A204.1 (cell line): ENCODE results near the gene ZNF141.
"Not testable (repeated sequence)": the region's sequence is repeated elsewhere in the genome, so short reads cannot be mapped to it uniquely, and the experiment has no call there.

Source experiments
- FAIRE-seq: peaks from 2 replicates; lab custom pipeline; 2012; peaks lifted over from hg19 to GRCh38; lab: Jason Lieb, UNC

The ZNF141 gene

DNA sequence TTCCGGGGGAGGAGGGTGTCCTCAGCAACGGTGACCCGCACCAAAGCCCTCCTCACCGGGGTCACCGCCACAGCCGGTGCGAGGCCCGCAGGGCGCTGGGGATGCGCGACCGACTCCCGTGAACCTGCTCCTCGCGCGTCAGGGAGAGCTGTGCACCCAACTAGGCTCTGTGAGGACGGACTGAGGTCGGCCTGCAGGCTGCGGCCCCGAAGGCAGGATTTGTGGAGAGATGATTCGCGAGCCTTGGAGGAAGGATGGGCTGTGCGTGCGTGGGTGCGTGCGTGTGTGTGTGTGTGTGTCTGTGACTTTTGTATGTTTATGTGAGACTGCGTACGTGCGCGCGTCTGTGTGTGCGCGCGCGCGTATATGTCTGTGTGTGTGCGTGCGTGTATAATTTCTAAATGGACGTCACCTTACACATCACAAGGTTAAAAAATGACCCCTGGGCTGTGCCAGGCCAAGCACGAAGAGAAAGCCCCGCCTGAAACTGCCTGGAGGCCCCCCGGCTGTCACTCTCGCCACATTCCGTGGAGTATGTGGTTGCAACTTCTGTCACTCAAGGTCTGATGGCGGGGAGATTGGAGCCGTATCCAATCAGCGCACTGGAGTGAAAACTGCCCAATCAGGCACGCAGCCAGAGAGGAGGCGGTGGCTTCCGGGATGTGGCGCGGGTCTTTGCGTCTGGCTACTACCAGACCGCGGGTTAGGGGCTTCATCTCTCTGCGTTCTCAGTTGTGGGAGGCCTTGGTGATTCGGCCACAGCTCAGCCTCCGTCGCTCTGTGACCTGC is at the start of gene ZNF141:
Gene ZNF141 (plus strand): TSS at position 672 of the 789 bp plus-strand sequence. CDS start 170 bp downstream, outside the sequence.
- FAIRE-seq = peak; percentile 11

DNA sequence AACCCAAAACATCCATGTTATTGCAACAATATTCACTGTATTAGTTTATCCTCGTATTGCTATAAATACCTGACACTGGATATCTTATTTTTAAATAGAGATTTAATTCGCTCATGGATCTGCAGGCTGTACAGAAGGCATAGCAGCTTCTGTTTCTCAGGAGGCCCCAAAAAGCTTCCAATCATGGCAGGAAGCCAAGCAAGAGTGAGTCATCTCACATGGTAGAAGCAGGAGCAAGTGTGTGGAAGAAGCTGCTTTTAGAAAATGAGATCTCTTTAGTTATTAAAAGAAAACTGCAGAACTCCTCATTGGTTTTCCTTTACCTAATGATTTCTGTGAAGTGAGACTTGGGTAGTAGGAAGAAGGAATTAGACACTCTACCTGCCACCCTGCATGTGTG is 48.7 kb upstream of the ZNF141 start:
- no peak for FAIRE-seq

DNA sequence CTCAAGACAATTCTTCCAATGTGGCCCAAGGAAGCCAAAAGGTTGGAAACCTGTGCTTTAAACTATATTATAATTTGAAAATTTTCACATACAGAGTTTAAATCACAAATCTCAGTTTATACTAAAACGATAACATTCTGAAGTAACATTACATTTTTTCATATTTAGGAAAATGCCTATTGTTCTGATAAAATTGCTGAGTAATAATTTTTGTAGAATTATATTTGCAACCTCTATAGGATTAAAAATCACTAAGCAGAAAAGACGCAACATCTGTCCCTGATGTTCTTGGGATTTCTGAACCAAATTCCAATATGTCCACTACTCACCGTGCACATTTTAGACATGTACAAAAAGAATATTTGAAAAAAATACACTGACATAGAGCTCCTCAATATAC is 42.9 kb upstream of the ZNF141 start:
- no peak for FAIRE-seq

DNA sequence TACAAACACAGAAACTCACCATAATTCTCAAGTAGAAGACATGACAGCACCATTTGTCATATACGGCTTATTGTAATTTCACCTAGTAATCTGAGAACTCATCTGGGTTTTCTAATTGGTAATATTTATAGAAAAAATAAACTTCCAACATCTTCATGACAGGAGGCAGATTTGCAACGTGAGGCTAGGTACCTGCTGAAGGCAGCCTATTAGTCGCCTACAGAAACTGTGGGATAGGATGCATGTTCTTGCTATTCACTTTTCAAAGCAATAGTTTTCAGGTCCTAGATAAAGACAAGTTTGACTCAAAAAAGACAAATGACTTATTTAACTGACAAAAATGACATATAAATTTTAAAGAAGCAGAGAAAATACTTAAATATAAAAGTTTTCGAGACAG is 35.2 kb upstream of the ZNF141 start:
- no peak for FAIRE-seq

DNA sequence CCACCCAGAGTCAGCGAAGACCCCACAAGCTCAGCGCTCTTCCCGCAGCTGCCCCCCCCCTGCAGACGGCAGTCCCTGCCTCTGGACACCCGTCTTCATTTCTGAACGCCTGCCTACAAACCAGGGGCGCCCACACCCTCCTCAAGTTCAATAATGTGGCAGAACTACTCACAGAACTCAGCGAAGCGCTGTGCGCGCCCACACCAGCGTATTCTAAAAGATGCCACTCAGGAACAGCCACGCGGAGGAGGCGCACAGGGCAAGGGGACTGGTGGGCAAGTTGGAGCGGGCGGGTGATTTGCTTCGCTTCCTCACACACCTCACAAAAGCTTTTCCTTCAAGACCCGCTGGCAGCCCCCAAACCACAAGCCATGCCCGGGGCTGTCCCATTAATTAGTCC is 33.1 kb upstream of the ZNF141 start:
- FAIRE-seq = not testable (repeated sequence)

DNA sequence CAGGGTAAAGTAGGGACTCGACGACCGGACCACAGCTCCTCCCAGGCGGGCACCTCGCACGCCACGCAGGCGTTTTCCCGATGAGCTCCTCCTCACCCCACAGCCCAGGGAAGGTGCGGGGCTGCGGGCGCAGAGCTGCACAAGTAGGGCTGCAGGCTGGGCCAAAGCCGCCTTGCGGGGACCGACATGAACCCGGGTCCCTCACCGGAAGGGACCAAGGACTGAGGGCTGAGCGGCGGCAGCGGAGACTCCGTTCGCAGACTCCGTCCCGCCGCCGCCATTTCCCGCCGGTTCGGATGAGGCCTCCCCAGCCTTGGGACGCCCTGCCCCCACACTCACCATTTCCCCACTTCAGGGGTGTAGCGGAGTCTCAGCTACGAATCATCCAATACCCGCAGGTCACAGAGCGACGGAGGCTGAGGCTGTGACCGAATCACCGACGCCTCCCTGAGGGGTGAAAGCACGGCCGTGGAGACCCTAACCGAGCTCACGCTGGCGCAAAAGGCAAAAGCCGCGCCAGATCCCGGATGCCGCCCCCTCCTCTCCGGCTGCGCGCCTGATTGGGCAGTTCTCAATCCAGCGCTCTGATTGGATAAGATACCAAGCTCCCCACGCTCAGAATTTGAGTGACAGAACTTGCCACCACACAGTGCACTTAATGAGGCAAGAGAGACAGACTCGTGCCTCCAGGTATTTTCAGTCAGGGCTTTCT is 32.5 kb upstream of the ZNF141 start, which contains the start of gene ZNF732:
Gene ZNF732 (minus strand): TSS at position 506 of the 712 bp plus-strand sequence. CDS start 164 bp downstream, at position 342.
- no peak for FAIRE-seq

DNA sequence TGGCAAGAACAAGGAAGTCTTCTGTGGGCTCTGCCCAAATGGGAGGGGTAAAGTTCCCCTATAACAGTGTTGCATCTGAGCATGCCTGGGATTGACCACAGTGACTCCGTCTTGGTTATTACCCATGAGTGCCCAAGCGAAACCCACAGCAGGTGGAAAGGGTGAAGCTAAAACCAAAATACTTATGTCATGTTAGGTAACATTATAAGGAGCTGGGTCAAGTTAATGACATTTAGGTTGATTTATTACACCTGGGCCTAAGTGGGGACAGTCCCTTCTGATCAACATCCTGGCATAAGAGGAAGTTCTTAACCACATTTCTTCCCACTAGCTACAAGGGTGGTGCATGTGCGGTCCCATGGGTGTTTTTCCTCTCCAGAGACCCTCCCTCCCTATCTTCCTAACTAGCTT is 31.1 kb upstream of the ZNF141 start:
- FAIRE-seq = no peak

DNA sequence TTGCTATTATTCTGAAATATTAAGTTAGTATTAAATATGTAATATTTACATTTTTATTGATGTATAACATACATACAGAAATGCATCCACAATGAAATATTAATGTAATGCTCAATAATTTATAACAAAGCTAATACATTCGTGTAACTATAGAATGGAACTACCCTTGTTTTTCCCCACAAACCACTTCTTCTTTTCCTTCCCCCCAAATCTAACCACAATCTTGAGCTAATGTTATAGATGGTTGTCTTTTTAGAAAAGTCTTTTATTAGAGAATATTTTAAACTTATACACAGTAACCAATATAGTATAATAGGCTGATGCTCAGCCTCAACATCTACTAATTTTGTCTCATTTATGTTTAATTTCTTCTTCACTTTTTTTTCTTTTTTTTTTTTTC is 27.8 kb upstream of the ZNF141 start:
- no peak for FAIRE-seq

DNA sequence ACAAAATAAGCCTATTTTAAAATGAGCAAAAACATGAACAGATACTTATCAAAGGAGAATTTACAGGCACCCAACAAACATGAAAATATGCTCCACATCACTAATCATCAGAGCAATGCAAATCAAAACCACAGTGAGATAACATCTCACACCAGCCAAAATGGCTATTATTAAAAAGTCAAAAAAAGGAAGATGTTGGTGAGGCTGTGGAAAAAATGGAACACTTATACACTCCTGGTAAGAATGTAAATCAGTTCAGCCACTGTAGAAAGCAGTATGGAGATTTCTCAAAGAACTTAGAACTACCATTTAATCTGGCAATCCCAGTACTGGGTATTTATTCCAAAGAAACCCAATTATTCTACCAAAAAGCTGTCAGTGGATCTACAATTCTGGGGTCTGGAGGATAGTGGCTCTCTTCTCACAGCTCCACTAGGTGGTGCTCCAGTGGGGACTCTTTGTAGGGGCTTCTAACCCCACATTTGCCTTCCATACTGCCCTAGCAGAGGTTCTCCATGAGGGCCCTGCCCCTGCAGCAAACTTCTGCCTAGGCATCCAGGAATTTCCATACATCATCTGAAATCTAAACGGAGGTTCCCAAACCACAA is 23.2 kb upstream of the ZNF141 start:
- no peak for FAIRE-seq

DNA sequence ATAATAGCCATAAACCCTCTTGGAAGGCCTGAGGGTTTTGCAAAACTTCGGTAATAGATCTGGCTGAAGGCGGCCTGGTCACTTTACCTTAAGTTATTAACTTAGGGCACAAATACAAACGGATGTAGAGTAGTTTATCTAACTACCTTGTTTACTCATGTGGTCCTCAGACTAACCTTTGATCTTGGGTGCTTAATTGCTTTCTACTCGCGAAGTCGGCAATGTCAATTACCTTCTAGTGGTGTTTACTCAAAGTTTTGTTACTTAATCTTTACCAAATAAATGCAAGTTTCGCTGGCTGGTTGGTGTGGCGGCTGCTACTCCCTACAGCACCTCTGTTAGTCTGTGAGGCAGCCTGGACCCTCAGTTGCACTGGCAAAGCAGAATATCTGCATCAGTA is 8.9 kb upstream of the ZNF141 start:
- no peak for FAIRE-seq

DNA sequence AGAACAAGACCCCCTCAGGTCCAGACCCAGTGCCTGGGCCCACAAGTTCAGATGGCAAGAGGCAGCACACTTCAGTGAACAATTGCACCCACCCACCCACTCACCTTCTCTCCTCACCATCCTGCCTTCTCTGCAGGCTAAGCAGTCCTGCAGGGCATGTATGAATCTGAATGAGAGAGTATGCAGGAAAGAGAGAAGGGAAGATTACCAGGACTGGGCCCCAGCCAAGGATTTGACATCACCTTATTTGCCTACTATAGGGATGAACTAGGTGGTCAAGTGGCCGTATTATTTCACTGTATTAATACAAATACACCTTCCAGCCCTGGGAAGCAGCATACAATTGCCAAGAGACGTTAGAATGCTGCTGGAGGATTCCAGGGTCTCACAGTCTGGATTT is 2.1 kb upstream of the ZNF141 start:
- FAIRE-seq = no peak

DNA sequence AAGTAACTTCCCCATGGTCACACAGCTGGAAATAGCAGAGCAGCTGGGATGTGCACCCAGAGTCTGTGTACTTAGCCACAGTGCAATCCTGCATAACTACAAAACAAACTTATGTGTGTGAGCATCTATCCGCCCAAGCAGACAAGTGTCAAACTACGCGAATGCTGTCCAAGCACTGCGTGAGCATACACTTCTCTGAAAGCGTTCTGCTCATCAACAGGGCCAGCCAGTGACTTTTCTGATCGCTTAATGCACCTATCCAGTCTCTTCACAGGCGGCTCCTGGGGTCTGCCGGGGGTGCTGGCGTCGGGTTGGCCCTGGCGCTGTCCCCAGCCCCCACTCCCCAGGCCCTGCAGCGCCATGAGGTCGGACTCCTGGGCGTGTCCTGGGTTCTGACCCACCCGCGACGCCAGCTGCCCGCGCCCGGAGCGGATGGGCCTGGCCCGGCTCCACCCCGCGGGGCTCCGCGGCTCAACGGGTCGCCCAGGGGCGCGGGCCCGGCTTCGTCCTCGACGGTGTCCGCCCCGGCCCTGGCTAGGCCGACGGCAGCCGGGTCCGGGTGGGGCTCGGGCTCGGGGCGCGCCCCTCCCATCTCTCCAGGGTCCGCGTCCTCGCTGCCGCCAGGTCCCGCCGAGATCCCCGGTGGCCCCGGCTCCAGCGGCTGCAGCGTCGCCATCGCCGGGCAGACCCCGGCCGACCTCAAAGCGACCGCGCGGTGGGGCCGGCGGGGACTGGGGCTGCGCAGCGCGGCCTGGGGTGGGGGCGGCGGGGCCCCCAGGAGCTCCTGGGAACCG is 1.3 kb upstream of the ZNF141 start:
- FAIRE-seq = no peak

DNA sequence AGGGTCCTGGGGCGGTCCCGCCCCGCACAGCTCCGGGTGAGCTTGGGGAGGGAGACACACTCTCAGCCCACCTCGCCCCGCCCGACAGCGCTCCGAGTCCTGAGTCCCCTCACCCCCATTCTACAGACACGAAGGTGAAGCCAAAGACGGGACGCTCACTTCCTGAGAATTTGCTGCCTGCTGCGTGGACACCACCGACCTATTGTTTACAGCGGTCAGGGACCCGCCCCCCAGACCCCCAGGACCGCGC is 796 bp upstream of the ZNF141 start:
- no peak for FAIRE-seq

DNA sequence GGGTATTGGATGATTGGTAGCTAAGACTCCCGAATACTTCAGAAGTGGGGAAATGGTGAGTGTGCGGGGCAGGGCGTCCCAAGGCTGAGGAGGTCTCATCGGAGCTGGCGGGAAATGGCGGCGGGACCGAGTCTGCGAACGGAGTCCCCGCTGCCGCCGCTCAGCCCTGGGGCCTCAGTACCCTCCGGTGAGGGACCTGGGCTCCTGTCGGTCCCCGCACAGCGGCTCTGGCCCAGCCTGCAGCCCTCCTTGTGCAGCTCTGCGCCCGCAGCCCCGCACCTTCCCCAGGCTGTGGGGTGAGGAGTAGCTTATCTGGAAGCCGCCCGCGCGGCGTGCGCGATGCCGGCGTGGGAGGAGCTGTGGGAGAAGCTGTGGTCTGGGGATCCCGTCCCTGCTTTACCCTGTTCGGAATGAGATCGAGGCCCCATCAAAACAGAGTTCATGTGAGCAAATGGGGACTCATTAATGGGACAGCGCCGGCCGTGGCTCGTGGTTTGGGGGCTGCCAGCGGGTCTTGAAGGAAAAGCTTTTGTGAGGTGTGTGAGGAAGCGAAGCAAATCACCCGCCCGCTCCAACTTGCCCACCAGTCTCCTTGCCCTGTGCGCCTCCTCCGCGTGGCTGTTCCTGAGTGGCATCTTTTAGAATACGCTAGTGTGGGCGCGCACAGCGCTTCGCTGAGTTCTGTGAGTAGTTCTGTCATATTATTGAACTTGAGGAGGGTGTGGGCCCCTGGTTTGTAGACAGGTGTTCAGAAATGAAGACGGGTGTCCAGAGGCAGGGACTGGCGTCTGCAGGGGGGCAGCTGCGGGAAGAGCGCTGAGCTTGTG is 531 bp downstream of the ZNF141 start:
- no peak for FAIRE-seq

DNA sequence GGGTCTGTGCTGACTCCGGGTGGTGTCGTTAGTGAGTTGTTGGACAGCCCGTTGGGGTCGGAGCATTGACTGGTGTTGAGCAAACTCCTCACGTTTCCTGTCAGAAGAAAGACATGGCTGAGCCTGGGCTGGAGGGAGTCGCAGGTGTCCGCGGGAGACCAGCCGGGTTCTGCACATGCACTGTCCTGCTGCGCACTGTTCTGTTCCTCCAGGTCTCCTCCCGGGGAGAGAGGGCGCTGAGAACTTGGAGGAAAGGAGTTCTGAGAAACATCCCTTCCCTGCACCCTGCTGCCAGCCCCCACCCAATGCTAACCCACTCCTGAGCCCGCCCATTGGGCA is 1.1 kb downstream of the ZNF141 start:
- FAIRE-seq = no peak

DNA sequence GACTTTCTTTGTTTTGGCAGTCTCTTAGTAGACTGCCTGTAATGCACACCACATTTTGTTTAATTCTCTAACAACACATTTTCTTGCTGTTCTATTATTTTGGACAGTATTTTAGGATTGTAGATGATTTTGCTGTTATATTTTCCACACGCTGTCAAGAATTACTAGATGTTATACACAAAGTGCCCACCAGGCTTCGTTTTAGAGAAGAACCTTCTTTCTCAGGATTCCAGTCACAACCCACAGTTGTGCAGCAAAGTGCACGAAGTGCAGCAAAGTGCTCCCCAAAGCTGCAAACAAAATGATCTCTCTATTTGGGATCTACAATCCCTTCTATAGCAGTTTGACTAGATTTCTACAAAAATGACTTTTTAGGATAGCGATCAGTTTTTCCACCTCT is 2.4 kb downstream of the ZNF141 start:
- no peak for FAIRE-seq

DNA sequence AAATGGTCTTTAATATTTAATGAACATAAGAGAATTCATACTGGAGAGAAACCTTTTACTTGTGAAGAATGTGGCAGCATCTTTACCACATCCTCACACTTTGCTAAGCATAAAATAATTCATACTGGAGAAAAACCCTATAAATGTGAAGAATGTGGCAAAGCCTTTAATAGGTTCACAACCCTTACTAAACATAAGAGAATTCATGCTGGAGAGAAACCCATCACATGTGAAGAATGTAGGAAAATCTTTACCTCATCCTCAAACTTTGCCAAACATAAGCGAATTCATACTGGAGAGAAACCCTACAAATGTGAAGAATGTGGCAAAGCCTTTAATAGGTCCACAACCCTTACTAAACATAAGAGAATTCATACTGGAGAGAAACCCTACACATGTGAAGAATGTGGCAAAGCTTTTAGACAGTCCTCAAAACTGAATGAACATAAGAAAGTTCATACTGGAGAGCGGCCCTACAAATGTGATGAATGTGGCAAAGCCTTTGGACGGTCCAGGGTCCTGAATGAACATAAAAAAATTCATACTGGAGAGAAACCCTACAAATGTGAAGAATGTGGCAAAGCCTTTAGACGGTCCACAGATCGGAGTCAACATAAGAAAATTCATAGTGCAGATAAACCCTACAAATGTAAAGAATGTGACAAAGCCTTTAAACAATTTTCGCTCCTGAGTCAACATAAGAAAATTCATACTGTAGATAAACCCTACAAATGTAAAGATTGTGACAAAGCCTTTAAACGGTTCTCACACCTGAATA is 35.6 kb downstream of the ZNF141 start:
- no peak for FAIRE-seq

DNA sequence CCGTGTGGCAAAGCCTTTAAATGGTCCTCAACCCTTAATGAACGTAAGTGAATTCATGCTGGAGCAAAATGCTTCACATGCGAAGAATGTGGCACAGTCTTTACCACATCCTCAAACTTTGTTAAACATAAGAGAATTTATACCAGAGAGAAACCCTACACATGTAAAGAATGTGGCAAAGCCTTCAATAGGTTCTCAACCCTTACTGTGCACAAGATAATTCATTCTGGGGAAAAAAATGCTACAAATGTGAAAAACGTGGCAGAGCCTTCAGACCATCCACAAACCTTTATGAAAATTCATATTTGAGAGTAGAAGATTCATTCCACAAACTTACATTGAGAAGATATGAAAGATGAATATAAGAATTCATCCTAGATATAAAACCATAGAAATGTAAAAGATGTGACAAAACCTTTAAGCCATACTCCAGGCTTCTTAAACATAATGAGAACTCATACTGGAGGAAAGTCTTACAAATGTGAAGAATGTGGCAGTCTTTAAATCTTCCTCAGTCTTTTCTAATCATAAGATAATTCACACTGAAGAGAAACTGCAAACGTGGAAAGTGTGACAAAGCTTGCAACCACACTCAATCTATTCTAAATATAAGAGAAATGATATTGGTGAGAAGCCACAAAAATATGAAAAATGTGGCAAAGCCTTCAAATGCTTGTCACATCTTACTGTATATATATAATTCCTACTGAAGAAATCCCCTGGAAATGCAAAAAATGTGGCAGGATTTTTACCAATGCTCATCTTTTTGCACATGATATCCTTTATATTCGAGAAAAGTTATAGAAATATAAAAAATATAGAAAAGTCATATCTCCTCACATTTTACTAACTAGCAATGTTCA is 36.9 kb downstream of the ZNF141 start:
- peak; percentile 23 for FAIRE-seq

DNA sequence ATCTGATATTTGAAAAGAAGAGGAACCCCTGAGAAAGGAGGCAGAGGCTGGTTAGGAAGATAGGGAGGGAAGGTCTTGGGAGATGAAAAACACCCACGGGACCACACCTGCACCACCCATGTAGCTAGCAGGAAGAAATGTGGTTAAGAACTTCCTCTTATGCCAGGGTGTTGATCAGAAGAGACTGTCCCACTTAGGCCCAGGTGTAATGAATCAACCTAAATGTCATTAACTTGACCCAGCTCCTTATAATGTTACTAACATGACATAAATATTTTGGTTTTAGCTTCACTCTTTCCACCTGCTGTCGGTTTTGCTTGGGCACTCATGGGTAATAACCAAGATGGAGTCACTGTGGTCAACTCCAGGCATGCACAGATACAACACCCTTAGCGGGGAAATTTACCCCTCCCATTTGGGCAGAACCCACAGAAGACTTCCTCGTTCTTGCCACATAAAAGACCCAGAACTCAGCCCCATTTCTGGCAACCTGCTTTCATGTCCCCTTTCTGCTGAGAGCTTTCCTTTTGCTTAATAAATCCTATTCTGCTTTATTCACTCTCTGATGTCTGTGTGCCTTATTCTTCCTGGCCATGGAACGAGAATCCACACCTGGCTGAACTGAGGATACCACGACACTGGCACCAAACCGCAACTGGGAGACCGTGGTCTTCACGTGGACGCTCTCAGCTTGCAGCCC is 46.8 kb downstream of the ZNF141 start:
- FAIRE-seq = no peak
